Activated B cell treated with CpG ODN at 0.5 μM for 24 hours (primary cell): Measurements from ENCODE around the gene CSNK2A2. TPM values are rescaled to one million over a fixed set of nuclear protein-coding genes. Genes with fewer than 3 reads are reported as not detected.

Experiments
- ATAC-seq: fragments of 200-7000 bp; cut with Tn5 transposase; one replicate; pipeline ENCODE4 v1.10.0; 2021; ENCODE audit warnings: low read depth, mild to moderate bottlenecking, moderate library complexity
- CTCF ChIA-PET: fragments of 350-600 bp; sonication (Branson Sonifier 250); formaldehyde crosslinking; loops from one replicate; lab custom pipeline; 2021; ENCODE audit warnings: antibody characterized with exemption; lab: Charles Lee
- POLR2A ChIA-PET: fragments of 350-600 bp; sonication (Branson Sonifier 250); formaldehyde crosslinking; loops from one replicate; lab custom pipeline; 2021; ENCODE audit warnings: antibody characterized with exemption; lab: Charles Lee
- DNase-seq: peaks from one replicate; pipeline ENCODE4 v3.0.0; 2022
- H3K27ac Mint-ChIP-seq: one replicate; pipeline ENCODE4 v1.8.0; 2020; ENCODE audit warnings: mixed read lengths
- H3K27me3 Mint-ChIP-seq: one replicate; pipeline ENCODE4 v1.8.0; 2021; ENCODE audit warnings: mixed read lengths
- H3K36me3 Mint-ChIP-seq: one replicate; pipeline ENCODE4 v1.8.0; 2021; ENCODE audit warnings: low read depth, mixed read lengths
- H3K4me1 Mint-ChIP-seq: one replicate; pipeline ENCODE4 v1.8.0; 2021; ENCODE audit warnings: mixed read lengths
- H3K4me3 Mint-ChIP-seq: one replicate; pipeline ENCODE4 v1.8.0; 2020; ENCODE audit warnings: mild to moderate bottlenecking, mixed read lengths
- H3K9me3 Mint-ChIP-seq: one replicate; pipeline ENCODE4 v1.8.0; 2020; ENCODE audit warnings: mixed read lengths
- intact Hi-C: fragments of 100-400 bp; cut with micrococcal nuclease; formaldehyde crosslinking; loops from one replicate; pipeline ENCODE4 v1.15.1; 2024
- total RNA-seq: library from RNA; stranded (reverse); gene quantifications from 2 replicates; pipeline ENCODE4 v1.2.3, GENCODE V29; 2022
- TF ChIP-seq, protein P1 (sequence below): fragments of 200-600 bp; IDR thresholded peaks from one replicate; pipeline ENCODE4 v1.8.0; 2022; ENCODE audit warnings: antibody characterized with exemption, mild to moderate bottlenecking

Gene CSNK2A2
- total RNA-seq, 1 donor from 2014 or later, result 85.5 TPM

DNA sequence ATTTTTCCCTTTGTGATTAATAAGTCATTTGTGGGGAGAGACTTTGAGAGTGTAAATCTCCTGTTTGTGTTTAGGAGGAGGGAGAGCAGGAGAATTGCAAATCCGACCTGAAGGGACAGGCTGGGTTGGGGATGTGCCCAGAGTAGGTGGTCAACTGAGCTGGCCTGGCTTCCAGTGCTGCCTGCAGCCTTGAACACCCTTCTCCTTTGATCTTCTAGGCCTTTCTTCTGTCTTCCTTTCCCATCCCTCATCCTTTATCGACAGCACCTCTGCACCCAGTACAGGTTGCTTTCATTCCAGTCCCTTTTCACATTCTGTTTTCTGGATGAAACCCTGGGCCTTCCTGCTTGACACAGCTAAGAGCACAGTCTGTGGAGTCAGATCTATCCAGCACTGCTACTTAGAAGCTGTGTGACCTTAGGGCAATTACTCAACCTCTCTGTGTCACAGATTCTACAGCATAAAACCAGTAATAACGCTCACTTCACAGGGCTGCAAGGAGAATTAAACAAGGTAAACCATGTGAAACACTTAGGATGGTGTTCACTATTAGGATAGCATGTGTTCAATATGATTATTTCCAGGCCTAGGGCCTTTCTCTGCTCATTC lies 1.0 kb upstream of the CSNK2A2 start:
- Mint-ChIP-seq H3K9me3 (no peaks in the 10 kb centered on the region), H3K27me3 (no peaks in the 10 kb centered on the region), H3K4me3 (peak overlapping the region; percentile 82), H3K27ac (peak overlapping the region; percentile 65), H3K36me3 (peaks cover 31% of the 10 kb centered on the region), H3K4me1 (peaks cover 29% of the 10 kb centered on the region)
- intact Hi-C loops, result loop anchor here (1.0 to 10.0 kb wide), 5 partner anchors 44 to 193 kb away; partner anchors contain the start of genes CFAP20, GINS3 and MMP15
- ATAC-seq, result no peak
- no peak for DNase-seq
- POLR2A ChIA-PET, result interaction anchor here (0.6 to 1.7 kb wide), 6 partner anchors 10 to 504 kb away, joined by 3 to 8 read pairs (median 5); partner anchors contain the start of gene DRC7
- TF ChIP-seq, protein P1, sequence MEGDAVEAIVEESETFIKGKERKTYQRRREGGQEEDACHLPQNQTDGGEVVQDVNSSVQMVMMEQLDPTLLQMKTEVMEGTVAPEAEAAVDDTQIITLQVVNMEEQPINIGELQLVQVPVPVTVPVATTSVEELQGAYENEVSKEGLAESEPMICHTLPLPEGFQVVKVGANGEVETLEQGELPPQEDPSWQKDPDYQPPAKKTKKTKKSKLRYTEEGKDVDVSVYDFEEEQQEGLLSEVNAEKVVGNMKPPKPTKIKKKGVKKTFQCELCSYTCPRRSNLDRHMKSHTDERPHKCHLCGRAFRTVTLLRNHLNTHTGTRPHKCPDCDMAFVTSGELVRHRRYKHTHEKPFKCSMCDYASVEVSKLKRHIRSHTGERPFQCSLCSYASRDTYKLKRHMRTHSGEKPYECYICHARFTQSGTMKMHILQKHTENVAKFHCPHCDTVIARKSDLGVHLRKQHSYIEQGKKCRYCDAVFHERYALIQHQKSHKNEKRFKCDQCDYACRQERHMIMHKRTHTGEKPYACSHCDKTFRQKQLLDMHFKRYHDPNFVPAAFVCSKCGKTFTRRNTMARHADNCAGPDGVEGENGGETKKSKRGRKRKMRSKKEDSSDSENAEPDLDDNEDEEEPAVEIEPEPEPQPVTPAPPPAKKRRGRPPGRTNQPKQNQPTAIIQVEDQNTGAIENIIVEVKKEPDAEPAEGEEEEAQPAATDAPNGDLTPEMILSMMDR, result no peak
- CTCF ChIA-PET, result interaction anchor here (0.7 to 1.5 kb wide), 2 partner anchors 45 to 72 kb away, joined by 4 to 10 read pairs; no protein-coding TSS in a partner anchor

DNA sequence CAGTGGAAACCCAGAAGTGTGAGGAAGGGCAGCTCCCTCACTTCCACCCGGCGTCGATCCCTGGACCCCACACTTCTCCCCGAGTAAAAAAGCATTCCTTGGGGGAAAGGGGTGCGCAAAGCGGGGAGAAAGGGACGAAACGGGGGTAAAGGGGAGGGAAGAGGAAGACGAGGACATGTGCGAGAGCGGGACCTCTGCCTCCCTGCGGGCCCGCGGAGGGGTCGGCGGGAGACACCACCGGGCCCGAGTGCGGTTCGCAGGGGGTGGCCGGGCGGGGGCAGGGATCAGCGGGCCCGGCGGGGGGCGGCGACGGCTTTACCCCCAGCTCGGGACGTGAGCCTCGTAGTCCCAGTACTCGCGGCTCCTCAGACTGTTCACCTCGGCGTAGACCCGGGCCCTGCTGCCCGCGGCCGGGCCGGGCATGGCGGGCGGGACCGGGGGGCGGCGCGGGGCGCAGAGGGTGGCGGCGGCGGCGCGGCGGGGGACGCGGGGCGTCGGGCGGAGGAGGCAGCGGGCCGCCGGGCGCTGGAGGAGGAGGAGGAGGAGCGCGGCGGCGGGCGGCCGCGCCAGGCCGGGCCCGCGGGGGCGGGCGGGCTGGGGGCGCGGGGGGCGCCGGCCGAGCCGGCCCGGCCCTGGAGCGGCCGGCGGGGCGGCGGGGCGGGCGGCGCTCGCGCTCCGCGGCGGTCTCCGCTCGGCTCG lies 443 bp downstream of the CSNK2A2 start:
- no peaks in the 10 kb centered on the region for H3K27me3 Mint-ChIP-seq
- POLR2A ChIA-PET, result interaction anchor here (1.0 to 1.7 kb wide), 2 partner anchors 46 to 52 kb away, joined by 6 to 7 read pairs; a partner anchor contains a TSS
- H3K4me1 Mint-ChIP-seq, result peaks cover 34% of the 10 kb centered on the region
- no peaks in the 10 kb centered on the region for H3K9me3 Mint-ChIP-seq
- H3K4me3 Mint-ChIP-seq, result peak overlapping the region; percentile 87
- peaks cover 46% of the 10 kb centered on the region for H3K36me3 Mint-ChIP-seq
- H3K27ac Mint-ChIP-seq, result peak overlapping the region; percentile 52
- intact Hi-C loops, result loop anchor here (1.0 to 10.0 kb wide), 5 partner anchors 45 to 195 kb away; partner anchors contain the start of genes CFAP20, GINS3 and MMP15
- TF ChIP-seq, protein P1, result no peak
- CTCF ChIA-PET, result interaction anchor here (0.9 to 3.1 kb wide), 4 partner anchors 52 to 109 kb away, joined by 3 to 8 read pairs (median 4); a partner anchor contains a TSS
- peak; percentile 49 for ATAC-seq
- DNase-seq, result peak; percentile 24

DNA sequence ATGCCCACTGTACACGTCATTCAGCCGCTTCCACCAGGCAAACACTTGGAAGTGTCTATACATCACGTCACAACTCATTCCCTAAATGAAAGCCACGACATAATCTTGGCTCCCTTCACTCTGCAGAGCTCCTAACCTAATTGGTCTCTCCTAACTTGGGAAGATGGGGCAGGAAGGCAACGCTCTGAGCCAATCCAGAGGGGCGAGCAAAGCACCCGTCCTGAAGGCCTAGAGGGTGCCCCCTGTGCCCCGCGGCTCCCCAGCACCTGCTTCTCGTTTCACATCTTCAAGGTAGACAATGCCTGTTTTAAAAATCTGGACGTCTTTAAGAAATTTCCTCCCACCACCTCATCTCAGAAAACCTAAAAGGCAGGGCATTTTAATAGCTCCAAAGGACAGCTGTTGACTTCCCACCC lies 1.0 kb downstream of the CSNK2A2 start:
- Mint-ChIP-seq H3K27me3 (no peaks in the 10 kb centered on the region), H3K4me3 (peak overlapping the region; percentile 87), H3K4me1 (peaks cover 34% of the 10 kb centered on the region), H3K9me3 (no peaks in the 10 kb centered on the region), H3K27ac (peak overlapping the region; percentile 52), H3K36me3 (peaks cover 51% of the 10 kb centered on the region)
- CTCF ChIA-PET, result interaction anchor here (0.9 to 3.1 kb wide), 4 partner anchors 53 to 110 kb away, joined by 3 to 8 read pairs (median 4); a partner anchor contains a TSS
- intact Hi-C loops, result loop anchor here (10.0 kb wide), 1 partner anchor 172 kb away; the partner anchor contains the start of gene MMP15
- TF ChIP-seq, protein P1, result no peak
- ATAC-seq, result no peak
- no peak for DNase-seq
- POLR2A ChIA-PET, result interaction anchor here (0.6 to 1.0 kb wide), 2 partner anchors 52 to 406 kb away, joined by 6 to 7 read pairs; a partner anchor contains a TSS

DNA sequence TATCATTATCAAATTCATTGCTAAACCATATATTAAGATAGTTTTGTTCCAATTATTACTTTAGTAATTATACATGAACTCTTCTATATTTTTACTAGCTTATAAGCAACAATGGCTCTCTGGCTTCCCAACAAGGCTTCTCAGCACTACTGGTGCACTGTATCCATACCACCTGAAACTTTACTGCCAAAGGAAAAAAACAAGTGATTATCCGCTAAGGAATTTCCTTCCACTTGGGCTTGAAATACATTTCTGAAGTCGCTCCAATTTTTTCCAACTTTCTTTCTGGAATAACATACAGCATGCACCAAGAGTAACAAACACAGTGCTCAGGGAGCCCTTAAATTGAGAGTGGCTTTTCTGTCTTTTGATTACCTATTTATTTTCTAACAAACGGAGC lies 2.1 kb downstream of the CSNK2A2 start:
- CTCF ChIA-PET, result interaction anchor here (3.1 kb wide), 1 partner anchor 54 kb away, joined by 8 read pairs; a partner anchor contains a TSS
- DNase-seq, result no peak
- Mint-ChIP-seq H3K27me3 (no peaks in the 10 kb centered on the region), H3K4me3 (peak overlapping the region; percentile 55), H3K27ac (no peak overlapping the region), H3K9me3 (no peaks in the 10 kb centered on the region), H3K36me3 (peaks cover 61% of the 10 kb centered on the region), H3K4me1 (peaks cover 34% of the 10 kb centered on the region)
- ATAC-seq, result no peak
- POLR2A ChIA-PET, result interaction anchor here (0.6 to 1.6 kb wide), 2 partner anchors 52 to 54 kb away, joined by 3 to 6 read pairs; a partner anchor contains a TSS
- intact Hi-C loops, result loop anchor here (10.0 kb wide), 1 partner anchor 171 kb away; the partner anchor contains the start of gene MMP15
- TF ChIP-seq, protein P1, result no peak
